COLO668 (cell line): ENCODE results near the gene NUCKS1.

Source experiments
- DNase-seq: peaks from one replicate; lab custom pipeline; 2025; ENCODE audit not compliant: unreplicated experiment; lab: John Stamatoyannopoulos, UW

Gene NUCKS1, protein sequence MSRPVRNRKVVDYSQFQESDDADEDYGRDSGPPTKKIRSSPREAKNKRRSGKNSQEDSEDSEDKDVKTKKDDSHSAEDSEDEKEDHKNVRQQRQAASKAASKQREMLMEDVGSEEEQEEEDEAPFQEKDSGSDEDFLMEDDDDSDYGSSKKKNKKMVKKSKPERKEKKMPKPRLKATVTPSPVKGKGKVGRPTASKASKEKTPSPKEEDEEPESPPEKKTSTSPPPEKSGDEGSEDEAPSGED

DNA sequence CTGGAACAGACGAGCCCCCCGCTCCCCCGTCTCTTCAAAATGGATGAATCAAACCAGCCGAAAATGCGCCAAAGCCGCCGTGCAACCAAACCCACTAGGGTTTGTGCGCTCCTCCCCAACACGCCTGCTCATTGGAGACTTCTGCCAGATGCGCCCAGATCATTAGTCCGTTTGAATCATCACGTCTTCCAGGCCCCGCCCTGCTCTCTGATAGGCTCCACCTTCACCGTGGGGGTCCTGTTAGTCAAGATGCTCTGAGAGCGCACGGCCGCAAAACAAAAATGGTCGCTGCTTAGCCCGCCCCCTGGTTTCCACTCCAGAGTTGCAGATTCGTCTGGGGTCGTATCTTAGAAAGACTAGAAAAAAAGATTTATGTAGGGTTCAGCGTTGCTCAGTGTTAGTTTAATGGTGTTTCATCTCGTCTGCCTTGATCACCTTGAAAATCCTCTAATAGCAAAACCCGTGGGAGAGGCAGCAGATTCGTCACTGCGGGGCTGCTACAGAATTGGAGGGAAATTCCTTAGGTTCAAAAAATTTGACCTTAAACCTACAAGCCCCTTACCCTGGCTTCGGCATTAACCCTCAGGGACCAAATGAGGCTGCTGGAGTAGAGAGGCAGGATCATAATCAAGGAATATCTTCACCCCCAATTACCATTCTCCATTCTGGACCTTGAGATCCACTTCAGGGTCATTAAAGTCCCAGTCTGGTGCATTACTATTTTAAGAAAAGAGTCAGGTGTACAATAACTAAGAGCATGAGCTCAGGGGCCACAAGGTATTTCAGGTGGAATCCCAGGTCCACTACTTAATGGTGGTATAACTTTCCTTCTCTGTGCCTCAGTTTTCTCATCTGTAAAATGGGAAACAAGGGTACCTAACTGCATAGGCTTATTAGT lies at the start of gene NUCKS1:
Gene NUCKS1 (minus strand): TSS at position 45 of the 898 bp plus-strand sequence. CDS start 209 bp downstream, outside the sequence.
- peak; percentile 98 for DNase-seq

DNA sequence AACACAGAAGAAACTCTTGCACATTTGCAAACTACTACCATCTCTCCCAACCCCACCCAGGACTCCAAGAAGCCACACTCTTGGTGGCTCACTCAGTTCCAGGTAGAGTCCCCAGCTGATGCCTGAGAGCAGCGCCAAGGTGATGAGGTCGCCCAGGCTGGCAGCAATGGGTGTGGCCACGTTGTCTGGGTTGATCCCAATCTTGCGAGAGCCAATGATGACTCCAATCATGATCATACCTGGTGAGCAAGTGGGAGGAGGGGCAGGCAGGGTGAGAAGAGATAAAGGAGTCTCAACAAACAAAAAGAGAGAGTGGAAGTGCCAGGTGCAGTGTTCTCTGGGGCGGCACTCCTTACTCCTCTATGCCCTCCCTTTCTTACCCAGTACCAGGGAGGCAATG lies 48.6 kb upstream of the NUCKS1 start:
- no peak for DNase-seq

DNA sequence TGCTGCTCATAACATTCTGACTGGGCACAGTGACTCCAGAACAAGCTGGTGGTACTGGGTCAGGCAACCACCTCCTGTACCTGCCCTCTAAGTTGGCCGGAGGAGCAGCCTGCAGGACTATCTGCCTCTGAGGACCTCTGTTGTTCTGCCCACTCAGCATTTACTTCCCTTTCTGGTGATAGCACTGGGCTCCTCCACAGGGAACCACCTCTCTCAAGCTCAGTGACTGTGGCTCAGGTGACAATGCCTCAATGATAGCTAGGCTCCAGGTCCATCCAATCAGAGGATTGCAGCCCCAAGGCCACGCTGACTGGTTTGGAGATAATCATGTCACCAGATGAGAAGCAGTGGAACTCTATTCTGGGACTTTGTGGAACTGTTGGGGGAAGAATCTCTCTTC lies 47.2 kb upstream of the NUCKS1 start:
- DNase-seq: no peak

DNA sequence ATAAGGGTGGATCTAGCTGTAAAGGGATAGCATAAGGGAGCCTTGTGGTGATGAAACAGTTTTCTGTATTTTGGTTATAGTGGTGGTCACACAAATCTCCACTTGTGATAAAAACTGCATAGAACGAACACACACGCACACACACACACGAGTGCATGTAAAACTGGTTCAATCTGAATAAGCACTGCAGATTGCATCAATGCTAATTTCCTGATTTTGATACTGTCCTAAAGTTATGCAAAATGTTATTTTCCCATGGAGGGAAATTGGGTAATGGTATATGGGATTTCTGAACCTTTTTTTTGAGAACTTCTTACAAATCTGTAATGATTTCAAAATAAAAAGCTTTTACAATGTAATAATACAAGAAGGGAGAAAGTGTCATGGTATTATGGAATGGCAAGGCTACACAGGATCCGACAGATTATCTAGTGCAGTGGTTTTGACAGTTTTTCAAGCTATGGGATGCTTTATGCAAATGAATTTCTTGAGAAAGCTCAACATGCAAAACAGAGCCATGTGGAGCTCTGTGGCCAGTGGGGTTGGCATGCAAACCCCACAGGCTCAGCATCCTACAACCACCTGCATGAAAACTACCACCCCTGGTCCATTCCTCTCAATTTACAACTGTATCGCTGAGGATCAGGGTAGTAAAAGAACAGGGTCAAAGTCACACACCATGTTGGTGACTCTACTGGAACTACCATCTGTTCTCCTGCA lies 44.2 kb upstream of the NUCKS1 start:
- DNase-seq: no peak

DNA sequence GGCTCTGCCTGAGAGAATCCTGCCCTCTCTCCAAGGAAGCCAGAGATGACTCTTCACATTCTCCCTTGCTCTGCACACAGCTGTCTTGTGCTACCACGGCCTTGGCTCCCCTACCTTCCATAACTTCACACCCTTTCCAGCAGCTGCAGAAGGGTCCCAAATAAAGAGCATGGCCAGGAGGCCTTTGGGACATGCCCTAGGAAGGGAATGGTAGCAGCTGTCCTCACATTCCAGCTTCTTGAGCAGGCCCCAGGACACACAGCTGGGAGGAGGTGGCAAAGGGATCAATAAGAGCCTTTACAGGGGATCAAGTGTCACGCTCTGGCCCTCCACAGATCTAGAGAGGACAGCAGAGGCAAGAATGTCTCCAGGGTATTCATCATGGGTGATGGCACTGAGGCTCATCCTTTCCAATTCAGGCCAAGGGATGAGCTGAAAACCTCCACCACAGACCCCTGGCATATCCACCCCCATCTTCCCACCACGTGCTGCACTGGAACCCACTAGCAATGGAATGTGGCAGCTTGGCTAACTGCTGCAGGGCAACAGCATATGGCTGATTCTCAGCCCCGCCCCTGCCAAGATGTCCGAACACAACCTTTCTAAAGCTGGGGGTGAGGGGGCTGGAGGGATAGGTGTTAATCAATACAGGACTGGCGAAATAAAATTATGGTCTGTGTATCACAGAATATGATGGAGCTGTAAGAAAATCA lies 43.1 kb upstream of the NUCKS1 start:
- DNase-seq: no peak

DNA sequence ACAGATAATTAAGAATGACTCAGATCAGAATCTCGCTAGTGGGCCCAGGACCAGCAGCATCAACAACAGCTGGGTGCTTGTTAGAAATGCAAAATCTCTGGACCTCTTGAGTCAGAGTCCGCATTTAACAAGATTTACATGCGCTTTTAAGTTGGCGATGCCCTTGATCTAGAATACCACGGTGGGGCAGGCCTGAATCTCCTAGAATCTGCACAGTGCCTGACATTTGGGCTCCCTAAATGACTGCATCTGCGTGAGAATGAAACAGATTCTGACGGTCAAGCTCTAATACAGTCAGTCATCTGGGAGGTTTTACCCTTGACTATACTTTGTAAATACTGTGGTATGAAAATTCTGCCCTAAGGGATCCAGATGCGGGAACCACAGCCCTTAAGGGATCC lies 42.5 kb upstream of the NUCKS1 start:
- DNase-seq: no peak

DNA sequence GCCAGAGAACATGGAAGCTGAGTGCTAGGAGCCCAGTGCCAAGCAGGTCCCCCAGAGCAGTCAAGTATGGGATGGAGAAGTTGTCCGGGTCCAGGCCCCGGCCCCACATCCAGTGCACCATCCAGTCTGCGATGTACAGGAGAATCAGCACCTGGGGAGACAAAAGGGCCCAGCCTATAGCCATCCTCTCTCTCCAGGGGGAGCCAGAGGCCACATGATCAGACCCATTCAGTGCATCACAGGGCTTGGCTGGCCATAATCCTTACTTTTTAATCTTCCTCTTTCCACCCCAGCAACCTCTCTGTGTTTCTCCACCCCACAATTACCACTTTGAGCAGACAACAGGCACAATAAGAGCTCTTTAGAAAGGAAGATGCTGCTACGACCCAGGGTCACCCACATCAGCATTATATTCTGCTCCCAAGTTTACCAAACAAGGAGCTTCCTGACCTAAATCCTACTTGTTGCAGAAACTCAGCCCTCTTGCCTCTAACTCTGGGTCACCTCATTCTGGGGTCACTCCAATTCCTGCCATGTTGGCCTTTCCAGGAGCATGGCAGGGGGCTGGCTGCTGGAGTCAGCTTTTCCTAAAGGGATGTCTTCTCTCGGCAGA lies 41.7 kb upstream of the NUCKS1 start:
- DNase-seq: peak; percentile 63

DNA sequence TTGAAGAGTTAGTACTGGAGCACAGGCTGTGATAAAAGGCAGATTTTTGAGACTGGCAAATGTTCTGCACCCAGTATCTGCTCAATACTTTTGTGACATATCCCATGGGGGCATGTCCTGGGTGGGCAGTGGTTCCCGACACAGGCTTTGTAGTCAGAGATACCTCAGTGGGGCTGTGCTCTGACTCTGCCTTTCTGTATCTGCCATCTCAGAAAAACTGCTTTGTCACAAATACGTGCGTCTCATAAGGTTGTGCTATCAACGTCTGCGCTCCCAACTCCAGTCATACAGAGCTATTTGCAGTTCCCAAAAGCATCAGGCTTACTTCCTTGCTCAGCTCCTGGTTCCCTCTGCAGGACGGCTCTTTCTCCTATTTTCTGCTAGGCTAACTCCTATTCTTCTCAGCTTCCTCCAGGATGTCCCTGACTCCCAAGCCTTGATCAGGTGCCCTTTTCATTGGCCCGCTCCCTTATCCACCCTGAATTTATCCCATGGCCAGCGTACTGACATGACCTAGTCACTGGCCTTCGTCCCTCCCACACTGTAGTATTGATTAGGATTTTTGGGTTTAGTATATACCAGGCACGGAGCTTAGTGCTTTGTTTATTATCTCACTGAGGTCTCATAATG lies 37.4 kb upstream of the NUCKS1 start:
- DNase-seq: no peak

DNA sequence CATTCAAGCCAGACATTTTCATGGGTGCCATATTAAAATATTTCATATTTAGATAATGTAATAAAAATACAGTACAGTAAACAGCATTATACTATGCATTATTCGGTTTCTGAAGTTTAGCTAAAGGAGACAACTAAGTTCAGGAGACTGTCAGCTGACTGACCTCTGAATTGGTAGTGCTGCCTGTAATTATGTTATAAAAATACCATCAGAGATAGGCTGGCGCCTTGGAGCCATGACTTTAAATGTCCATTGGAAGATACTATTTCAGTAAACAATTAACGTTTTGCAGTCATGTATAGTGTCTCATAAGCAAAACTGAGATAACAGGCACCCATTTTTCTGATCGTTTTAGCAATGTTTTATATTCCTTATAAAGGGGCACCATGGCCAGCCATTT lies 36.6 kb upstream of the NUCKS1 start:
- DNase-seq: no peak

DNA sequence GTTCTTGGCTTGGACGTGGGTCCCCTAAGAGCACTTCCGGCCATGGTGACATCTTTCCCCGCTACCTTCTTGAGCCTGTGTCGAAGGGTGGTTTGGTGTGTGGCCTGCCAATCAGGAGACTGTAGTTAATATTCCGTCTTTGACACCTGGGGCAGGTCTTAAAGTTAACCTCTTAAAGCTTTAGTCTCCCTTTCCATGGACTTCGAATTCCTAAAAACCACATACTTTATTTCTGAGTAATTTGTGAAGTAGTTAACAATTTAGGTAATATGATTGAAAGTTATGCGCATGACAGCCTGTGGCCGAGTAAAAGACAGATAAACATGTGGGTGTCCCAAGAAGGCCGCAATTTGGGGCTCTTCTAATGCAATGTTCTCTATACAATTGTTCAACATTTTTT lies 35.5 kb upstream of the NUCKS1 start:
- no peak for DNase-seq

DNA sequence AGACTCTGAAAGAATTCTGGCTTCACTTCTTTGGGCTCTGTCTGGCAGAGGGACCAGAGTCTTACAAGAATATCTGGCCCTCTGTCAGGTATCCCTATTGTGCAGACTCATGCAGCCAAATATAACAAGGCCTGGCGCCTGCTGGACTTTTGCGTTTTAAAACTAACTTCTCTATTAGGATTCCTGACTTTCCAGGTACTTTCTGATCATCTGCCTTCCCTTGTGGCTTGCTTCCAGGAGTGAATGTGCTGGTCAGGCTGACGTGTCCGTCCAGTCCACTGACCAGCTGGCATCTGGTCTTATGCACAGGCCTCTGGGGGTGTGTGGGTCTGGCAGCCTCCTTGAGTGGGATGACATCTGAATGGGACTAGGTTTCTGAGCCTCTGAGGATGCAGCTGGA lies 33.9 kb upstream of the NUCKS1 start:
- no peak for DNase-seq

DNA sequence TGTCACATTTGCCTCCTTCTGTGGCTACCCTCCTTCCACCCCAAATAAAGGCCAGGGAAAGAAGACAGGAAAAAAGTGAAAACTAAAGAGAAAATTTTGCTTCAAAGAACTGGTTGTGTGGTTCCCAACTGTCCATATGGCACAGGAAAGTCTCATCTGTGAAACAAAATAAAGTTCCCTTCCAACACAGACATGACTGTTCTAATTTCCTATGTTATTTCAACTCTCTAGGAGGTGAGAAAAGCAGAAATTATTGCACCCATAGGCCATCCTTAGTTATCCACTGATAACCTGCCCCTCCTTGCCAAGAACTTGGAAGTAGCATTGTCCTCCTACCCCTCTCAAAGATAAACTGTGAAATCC lies 33.4 kb upstream of the NUCKS1 start:
- no peak for DNase-seq

DNA sequence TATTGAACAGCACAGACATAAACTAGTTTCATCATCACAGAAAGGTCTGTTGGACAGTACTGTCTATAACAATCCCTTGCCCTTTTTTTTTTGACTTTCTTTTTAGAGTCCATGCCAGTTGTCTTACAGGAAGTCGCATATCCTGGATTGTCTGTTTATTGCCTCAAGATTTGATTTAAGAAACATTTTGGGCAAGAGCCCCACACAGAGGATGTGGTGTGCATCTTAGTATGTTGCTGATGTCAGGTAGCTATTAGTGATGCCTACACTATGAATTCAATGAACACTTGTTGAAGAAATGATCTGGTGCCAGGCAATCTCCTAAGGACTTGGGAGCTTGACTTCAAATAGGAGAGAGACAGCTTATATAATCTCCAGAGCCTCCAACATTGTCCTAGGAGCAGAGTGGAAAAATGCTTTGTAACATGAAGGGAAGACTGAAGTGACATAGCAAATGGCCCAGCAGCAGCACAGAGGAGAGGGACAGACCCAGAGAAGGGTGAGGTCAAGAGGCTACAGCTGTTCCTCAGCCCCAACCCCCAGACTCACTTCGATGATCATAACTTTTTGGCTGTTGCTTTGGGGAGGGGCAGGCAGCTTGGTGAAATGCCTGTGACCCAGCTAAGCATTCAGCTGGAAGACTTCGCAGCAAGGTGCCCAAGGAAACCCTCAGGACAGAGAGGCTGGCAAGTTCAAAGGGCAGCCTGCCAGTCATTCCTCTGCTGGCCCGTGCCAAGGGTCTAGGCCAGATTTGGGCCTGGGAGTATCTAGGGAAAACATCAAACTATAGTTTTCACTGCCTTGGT lies 32.8 kb upstream of the NUCKS1 start:
- no peak for DNase-seq

DNA sequence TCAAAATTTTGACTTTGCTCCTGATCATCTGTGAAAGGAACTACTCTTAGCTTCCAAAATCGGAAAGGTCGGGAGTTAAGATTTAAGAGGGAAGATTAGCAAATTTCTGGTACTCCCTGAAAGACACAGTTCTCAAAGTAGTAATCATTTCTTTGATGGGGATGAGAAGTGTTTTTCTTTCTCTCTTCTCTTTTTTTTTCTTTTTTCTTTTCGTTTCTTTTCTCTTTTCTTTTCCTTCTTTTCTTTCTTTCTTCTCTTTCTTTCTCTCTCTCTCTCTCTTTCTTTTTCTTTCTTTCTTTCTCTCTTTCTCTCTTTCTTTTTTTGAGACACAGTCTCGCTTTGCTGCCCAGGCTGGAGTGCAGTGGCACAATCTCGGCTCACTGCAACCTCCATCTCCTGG lies 30.4 kb upstream of the NUCKS1 start:
- DNase-seq: no peak

DNA sequence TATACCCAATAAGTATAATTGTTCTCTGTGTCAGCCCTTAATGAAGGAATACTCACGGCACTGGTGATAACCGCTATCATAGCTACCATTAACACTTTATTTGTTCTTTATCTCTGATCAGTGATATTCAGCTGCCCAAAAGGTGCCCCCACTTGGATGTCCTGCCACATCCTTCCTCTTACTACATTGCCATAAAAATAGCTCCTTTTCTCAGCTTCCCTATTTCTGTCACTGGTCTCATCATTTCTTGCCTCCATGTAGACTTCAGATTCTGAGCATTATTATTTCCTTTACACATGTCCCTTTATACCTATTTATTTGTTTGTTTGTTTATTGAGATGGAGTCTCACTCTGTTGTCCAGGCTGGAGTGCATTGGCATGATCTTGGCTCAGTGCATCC lies 28.0 kb upstream of the NUCKS1 start:
- DNase-seq: no peak

DNA sequence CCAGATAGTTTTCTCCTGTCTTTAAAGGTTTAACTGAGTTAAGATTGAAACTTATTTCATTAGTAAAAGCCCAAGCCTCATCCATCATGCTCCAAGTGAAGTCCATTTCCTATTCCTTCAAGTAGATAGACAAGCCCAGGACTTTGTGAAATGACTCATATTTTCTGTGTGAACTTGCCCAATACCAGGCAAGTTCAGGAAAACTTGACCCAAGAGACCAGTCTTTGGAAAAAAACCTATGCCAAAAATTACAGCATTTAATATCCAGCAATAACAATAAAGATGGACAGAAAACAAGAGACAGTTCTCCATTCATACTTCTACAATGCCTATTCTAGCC lies 25.7 kb upstream of the NUCKS1 start:
- no peak for DNase-seq

DNA sequence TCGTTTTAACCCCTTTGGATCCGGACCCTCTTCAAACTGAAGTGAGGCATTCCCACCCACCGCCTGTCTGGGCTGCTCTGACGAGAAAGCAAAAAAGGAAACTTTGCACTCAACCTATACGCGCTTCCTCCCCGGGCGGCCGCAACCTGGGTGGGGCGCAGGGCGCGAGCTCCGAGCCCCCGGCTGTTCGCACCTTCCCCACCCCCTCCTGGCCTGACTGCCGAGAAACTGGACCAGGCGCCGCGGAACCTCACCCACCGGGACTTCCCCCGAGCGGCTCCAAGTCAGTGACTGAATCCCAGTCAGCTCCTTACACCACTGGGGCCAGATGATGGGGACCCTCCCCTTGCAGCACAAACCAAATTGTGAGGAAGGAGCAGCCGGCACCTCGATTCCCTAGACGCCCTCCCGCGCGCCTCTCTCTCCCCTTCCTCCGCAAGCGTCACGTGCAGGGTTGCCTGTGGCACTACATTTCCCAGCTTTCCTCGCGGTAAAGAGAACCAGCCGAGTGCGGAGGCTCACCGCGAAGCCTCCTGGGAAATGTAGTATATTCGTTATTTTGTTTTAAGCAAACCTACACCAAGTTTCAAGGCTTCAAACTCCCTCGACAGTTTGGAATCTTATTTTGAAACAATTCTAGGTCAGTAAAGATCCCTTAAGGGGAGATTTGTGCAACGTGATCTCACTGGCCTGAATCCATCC lies 25.2 kb upstream of the NUCKS1 start, which contains the start of gene RAB29:
Gene RAB29 (minus strand): TSS at position 468 of the 702 bp plus-strand sequence. CDS start 526 bp downstream, outside the sequence.
- peak; percentile 84 for DNase-seq

DNA sequence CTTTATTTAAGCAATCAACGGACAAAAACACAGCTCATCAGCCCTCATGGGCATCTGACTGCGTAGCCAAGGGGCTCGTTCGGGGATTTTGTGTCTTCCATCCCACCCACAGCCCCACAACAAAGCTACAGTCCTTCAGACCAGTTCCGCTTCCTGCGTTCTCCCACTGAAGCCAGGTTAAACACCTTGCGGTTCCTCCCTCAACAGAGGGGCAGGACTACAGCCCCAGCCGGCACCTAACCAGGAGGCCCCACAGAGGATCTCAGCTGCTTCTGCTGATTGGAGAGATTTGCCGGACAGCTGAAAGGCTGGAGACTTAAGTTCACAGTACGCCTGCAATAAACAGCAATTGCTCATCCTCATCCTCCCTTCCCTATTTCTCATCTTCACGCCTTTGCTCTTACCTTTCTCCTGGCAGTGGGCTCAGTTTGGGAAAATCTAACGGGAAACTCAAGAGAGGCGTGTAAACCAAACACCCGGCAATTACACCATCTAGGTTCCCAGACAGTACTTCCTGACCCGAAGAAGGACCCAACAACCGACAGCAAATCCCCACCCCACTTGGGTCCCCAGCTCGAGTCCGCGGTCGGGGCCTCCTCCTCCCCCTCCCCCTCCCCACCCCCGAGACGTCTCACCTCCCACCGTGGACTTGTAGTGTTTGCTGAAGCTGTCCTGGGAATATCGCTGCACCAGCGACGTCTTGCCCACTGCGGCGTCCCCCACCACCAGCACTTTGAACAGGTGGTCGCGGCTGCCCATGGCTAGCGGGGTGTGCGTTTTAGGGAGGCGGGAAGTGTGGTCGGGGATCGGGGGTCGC lies 24.4 kb upstream of the NUCKS1 start:
- peak; percentile 51 for DNase-seq
